CD14-positive monocyte (primary cell): ENCODE measurements around the gene GPS1. TPM values are rescaled to one million over a fixed set of nuclear protein-coding genes. Genes with fewer than 3 reads are reported as not detected.

Source experiments
- DNase-seq, 3 donors: peaks; one replicate each; pipeline ENCODE4 v3.0.0-alpha.2; 2011 to 2022
- H2AFZ ChIP-seq: 2 replicates; pipeline ENCODE4 v1.6.0; 2012; ENCODE audit warnings: mild to moderate bottlenecking, low read depth, low read length, inconsistent platforms; ENCODE audit not compliant: insufficient read depth, poor library complexity, severe bottlenecking
- H3K27ac ChIP-seq, 2 donors: 1 replicate in 1 of 2; 2 replicates in 1 of 2; pipeline ENCODE4 v1.5.1; 2012 to 2013; ENCODE audit warnings: low read length in 2 of 2, control low read depth in 1 of 2, inconsistent platforms in 1 of 2, low read depth in 1 of 2, mild to moderate bottlenecking in 1 of 2
- H3K27me3 ChIP-seq, 2 donors: one replicate each; pipeline versions ENCODE4 v1.6.0 to v1.6.1; 2011 to 2013; ENCODE audit warnings: low read length in 2 of 2; ENCODE audit not compliant: control insufficient read depth in 2 of 2, insufficient read depth in 2 of 2
- H3K36me3 ChIP-seq, 2 donors: replicated peaks in 1 of 2; 1 replicate in 1 of 2; 2 replicates in 1 of 2; pipeline versions ENCODE4 v1.5.1 to v1.6.1; 2012 to 2013; ENCODE audit warnings: low read length in 2 of 2, control low read depth in 1 of 2, inconsistent platforms in 1 of 2, mild to moderate bottlenecking in 1 of 2; ENCODE audit not compliant: insufficient read depth in 2 of 2, control insufficient read depth in 1 of 2
- H3K4me1 ChIP-seq, 2 donors: 1 replicate in 1 of 2; 2 replicates in 1 of 2; pipeline versions ENCODE4 v1.5.1 to v1.6.1; 2012 to 2013; ENCODE audit warnings: low read length in 2 of 2, control low read depth in 1 of 2, inconsistent platforms in 1 of 2, mild to moderate bottlenecking in 1 of 2, moderate library complexity in 1 of 2; ENCODE audit not compliant: insufficient read depth in 2 of 2, control insufficient read depth in 1 of 2
- H3K4me2 ChIP-seq: replicated peaks from 2 replicates; pipeline ENCODE3; 2012; ENCODE audit warnings: low read length, moderate library complexity, mild to moderate bottlenecking; ENCODE audit not compliant: poor library complexity, severe bottlenecking; ENCODE audit errors: extremely low read depth
- H3K4me3 ChIP-seq, 3 experiments: fragments of 200-600 bp in 1 of 3; sonication (generic) in 1 of 3; replicated peaks in 1 of 3; 1 replicate in 2 of 3; 2 replicates in 1 of 3; pipeline ENCODE4 v1.5.1; 2011 to 2013; ENCODE audit warnings: low read length in 3 of 3, mild to moderate bottlenecking in 3 of 3, control low read depth in 2 of 3, low read depth in 2 of 3, inconsistent platforms in 1 of 3, moderate library complexity in 1 of 3
- H3K79me2 ChIP-seq: 2 replicates; pipeline ENCODE4 v1.6.0; 2012; ENCODE audit warnings: mild to moderate bottlenecking, control low read depth, inconsistent platforms, low read length, moderate library complexity; ENCODE audit not compliant: insufficient read depth
- H3K9ac ChIP-seq: 2 replicates; pipeline ENCODE4 v1.6.0; 2017; ENCODE audit warnings: low read length, mild to moderate bottlenecking; ENCODE audit not compliant: insufficient read depth, poor library complexity, severe bottlenecking
- H3K9me3 ChIP-seq, 2 donors: replicated peaks in 1 of 2; 1 replicate in 1 of 2; 2 replicates in 1 of 2; pipeline versions ENCODE4 v1.5.1 to v1.6.1; 2012 to 2013; ENCODE audit warnings: low read length in 2 of 2, control low read depth in 1 of 2; ENCODE audit not compliant: control insufficient read depth in 1 of 2, insufficient read depth in 1 of 2
- H4K20me1 ChIP-seq: 2 replicates; pipeline ENCODE4 v1.6.0; 2012; ENCODE audit warnings: mild to moderate bottlenecking, low read length, control low read depth, moderate library complexity; ENCODE audit not compliant: insufficient read depth
- H3K27ac Mint-ChIP-seq, 7 donors: one replicate each; pipeline ENCODE4 v1.8.0; 2020; ENCODE audit warnings: mild to moderate bottlenecking in 7 of 7, mixed read lengths in 7 of 7, moderate library complexity in 6 of 7, inconsistent platforms in 2 of 7
- H3K27me3 Mint-ChIP-seq, 3 donors: one replicate each; pipeline ENCODE4 v1.8.0; 2021 to 2022; ENCODE audit warnings: low read depth in 3 of 3, mild to moderate bottlenecking in 3 of 3, mixed read lengths in 3 of 3, moderate library complexity in 3 of 3, inconsistent platforms in 1 of 3
- H3K36me3 Mint-ChIP-seq, 2 donors: one replicate each; pipeline ENCODE4 v1.8.0; 2020; ENCODE audit warnings: mixed read lengths in 2 of 2, inconsistent platforms in 1 of 2, mild to moderate bottlenecking in 1 of 2
- H3K4me1 Mint-ChIP-seq: one replicate; pipeline ENCODE4 v1.8.0; 2020; ENCODE audit warnings: mild to moderate bottlenecking, mixed read lengths
- H3K4me3 Mint-ChIP-seq, 2 donors: one replicate each; pipeline ENCODE4 v1.8.0; 2020; ENCODE audit warnings: mild to moderate bottlenecking in 2 of 2, mixed read lengths in 2 of 2, moderate library complexity in 1 of 2
- H3K9me3 Mint-ChIP-seq, 7 donors: one replicate each; pipeline ENCODE4 v1.8.0; 2020 to 2022; ENCODE audit warnings: mixed read lengths in 7 of 7, mild to moderate bottlenecking in 6 of 7, moderate library complexity in 6 of 7, inconsistent platforms in 2 of 7
- WGBS: methylation state at CpG from one replicate; pipeline ENCODE4 v1.1.5; 2013; ENCODE audit warnings: missing lambda C conversion rate; ENCODE audit not compliant: insufficient coverage; 5-methylcytosine and 5-hydroxymethylcytosine counted together
- intact Hi-C, 2 donors: fragments of 100-400 bp; cut with micrococcal nuclease; formaldehyde crosslinking; loops; one replicate each; pipeline versions ENCODE4 v1.15.0 to v1.15.1; 2023
- polyA plus RNA-seq, 3 donors: library from polyadenylated mRNA; depleted of rRNA in 1 of 3; unstranded in 2 of 3; stranded (reverse) in 1 of 3; fragments of 300-500 nt in 2 of 3; fragments of >200 nt in 1 of 3; fragmentation: Illumina TruSeq in 2 of 3; gene quantifications; 1 replicate in 2 of 3; 2 replicates in 1 of 3; pipeline ENCODE4 v1.2.3, GENCODE V29; 2012 to 2021
- TF ChIP-seq, protein P1 (sequence below): fragments of 200-600 bp; IDR thresholded peaks from one replicate; pipeline ENCODE4 v1.8.0; 2022; ENCODE audit warnings: antibody characterized with exemption, mild to moderate bottlenecking

Gene GPS1
- polyA plus RNA-seq, 3 donors, result 101 to 130 (median 110) TPM

DNA sequence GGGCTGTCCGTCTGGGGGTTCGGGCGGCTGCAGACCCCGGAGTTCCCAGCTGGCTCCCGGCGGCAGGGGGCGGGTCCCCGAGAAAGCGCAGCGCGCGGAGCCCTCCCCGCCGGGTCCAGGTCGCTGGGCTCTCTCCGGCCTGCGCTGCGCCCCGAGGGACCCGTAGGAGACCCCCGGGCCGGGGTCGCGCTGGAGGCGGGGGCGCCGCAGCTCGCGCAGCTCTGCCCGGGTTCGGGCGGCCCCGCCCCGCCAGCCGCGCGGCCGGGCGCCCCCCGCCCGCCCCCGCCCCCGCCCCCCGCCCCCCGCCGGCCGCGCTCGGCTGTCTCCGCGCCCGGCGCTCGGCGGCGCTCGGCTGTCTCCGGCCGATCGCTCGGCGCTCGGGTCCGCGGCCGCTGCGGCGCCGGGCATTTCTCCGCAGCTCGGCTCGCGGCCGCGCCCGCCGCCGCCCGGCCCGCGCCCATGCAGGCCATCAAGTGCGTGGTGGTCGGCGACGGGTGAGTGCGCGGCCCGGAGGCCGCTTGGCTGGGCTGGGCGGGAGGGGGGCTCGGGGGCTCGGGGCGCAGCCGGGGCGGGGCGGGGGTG is 20.3 kb upstream of the GPS1 start, which contains the start of gene RAC3:
Gene RAC3, plus strand, starts transcription at position 376 of the 582 bp plus-strand sequence. Its CDS starts 84 bp downstream, at position 460.
- Mint-ChIP-seq H3K36me3 (peaks cover 18 to 44% of the 10 kb centered on the region in 2 donors), H3K27me3 (peaks cover 11 to 25% (median 13%) of the 10 kb centered on the region in 3 donors), H3K4me1 (peaks cover 14% of the 10 kb centered on the region), H3K9me3 (peaks cover 0 to 5% (median 0%) of the 10 kb centered on the region in 7 donors), H3K4me3 (peak within 1 kb of the TSS; percentile 82 to 90), H3K27ac (peak within 1 kb of the TSS in 1 of 7 donors; percentile 50)
- peaks cover 6 to 10% of the 10 kb centered on the region in 2 donors for H3K27me3 ChIP-seq
- peaks cover 23 to 37% of the 10 kb centered on the region in 2 donors for H3K4me1 ChIP-seq
- intact Hi-C loops, result loop anchor here (2.0 to 10.0 kb wide), 5 partner anchors 63 to 423 kb away; partner anchors contain the start of genes CYBC1 (in 1 of the 2), FASN (in 1 of the 2) and NARF (in 1 of the 2)
- H2AFZ ChIP-seq, result peak within 1 kb of the TSS; percentile 73
- H3K9ac ChIP-seq, result peak within 1 kb of the TSS; percentile 32
- H3K4me2 ChIP-seq, result peak within 1 kb of the TSS; percentile 92
- no peak for DNase-seq
- H3K4me3 ChIP-seq, result peak within 1 kb of the TSS; percentile 30 to 76 (median 34)
- peaks cover 10% of the 10 kb centered on the region for H4K20me1 ChIP-seq
- peaks cover 3% of the 10 kb centered on the region for H3K79me2 ChIP-seq
- TF ChIP-seq, protein P1, sequence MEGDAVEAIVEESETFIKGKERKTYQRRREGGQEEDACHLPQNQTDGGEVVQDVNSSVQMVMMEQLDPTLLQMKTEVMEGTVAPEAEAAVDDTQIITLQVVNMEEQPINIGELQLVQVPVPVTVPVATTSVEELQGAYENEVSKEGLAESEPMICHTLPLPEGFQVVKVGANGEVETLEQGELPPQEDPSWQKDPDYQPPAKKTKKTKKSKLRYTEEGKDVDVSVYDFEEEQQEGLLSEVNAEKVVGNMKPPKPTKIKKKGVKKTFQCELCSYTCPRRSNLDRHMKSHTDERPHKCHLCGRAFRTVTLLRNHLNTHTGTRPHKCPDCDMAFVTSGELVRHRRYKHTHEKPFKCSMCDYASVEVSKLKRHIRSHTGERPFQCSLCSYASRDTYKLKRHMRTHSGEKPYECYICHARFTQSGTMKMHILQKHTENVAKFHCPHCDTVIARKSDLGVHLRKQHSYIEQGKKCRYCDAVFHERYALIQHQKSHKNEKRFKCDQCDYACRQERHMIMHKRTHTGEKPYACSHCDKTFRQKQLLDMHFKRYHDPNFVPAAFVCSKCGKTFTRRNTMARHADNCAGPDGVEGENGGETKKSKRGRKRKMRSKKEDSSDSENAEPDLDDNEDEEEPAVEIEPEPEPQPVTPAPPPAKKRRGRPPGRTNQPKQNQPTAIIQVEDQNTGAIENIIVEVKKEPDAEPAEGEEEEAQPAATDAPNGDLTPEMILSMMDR, result no peak
- whole genome bisulfite sequencing, result under 1% methylated on average over 94 of the region's 96 CpGs
- peaks cover 0 to 11% of the 10 kb centered on the region in 2 donors for H3K36me3 ChIP-seq
- H3K9me3 ChIP-seq, result no peaks in the 10 kb centered on the region
- H3K27ac ChIP-seq, result no peak within 1 kb of the TSS

DNA sequence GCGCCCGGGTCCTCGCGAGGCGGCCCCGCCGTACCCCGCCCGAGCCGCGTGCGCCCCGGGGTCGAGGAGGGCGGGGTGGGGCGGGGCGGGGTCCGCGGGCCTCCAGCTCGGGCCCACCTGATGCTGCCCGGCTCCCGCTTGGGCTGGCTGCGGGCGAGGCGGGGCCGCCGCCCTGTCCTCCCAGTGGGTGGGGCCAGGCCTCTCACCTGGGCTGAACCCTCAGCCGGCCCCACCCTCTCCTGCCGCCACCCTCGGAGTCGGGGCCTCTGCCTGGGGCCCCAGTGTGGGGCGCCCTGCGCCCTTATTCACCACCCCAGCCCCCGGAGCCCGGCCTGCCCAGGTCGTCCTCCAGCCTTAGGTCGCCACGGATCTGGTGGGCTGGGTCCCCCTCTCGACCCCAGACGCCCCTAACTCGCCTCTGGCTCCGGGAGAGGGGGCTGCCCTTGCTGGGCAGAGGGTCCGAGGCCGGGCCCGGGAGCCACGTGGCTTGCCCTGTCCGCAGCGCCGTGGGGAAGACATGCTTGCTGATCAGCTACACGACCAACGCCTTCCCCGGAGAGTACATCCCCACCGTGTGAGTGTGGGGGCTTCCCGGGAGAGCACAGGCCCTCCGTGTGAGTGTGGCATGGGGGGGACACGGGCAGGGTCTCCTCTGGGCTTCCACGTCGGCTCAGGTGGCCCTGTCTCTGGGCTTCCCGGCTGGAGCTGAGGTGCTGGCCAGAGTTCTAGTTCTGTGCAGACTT is 19.6 kb upstream of the GPS1 start:
- Mint-ChIP-seq H3K9me3 (peaks cover 0 to 5% (median 0%) of the 10 kb centered on the region in 7 donors), H3K36me3 (peaks cover 18 to 39% of the 10 kb centered on the region in 2 donors), H3K4me1 (peaks cover 19% of the 10 kb centered on the region), H3K27me3 (peaks cover 11 to 25% (median 13%) of the 10 kb centered on the region in 3 donors), H3K27ac (no peak overlapping the region), H3K4me3 (peak overlapping the region; percentile 60 to 65)
- 7% methylated on average over 51 of the region's 59 CpGs for WGBS
- H3K36me3 ChIP-seq, result peaks cover 0 to 11% of the 10 kb centered on the region in 2 donors
- no peaks in the 10 kb centered on the region for H3K9me3 ChIP-seq
- DNase-seq, result no peak
- H3K79me2 ChIP-seq, result peaks cover 3% of the 10 kb centered on the region
- H4K20me1 ChIP-seq, result peaks cover 16% of the 10 kb centered on the region
- H3K27ac ChIP-seq, result no peak overlapping the region
- H3K4me2 ChIP-seq, result peak overlapping the region; percentile 60
- intact Hi-C loops, result loop anchor here (2.0 to 10.0 kb wide), 5 partner anchors 63 to 423 kb away; partner anchors contain the start of genes CYBC1 (in 1 of the 2), FASN (in 1 of the 2) and NARF (in 1 of the 2)
- H3K4me1 ChIP-seq, result peaks cover 29 to 42% of the 10 kb centered on the region in 2 donors
- no peak overlapping the region for H3K9ac ChIP-seq
- no peak overlapping the region for H3K4me3 ChIP-seq
- TF ChIP-seq, protein P1, result no peak
- no peak overlapping the region for H2AFZ ChIP-seq
- peaks cover 6 to 10% of the 10 kb centered on the region in 2 donors for H3K27me3 ChIP-seq
